ENCODE measurements around the gene ZNF337.
"Not testable (repeated sequence)": the region's sequence is repeated elsewhere in the genome, so short reads cannot be mapped to it uniquely, and the experiment has no call there.

Gene ZNF337

GRCh38 chr20:25692499-25692898, 4.2 kb downstream of the ZNF337 start:
- no peak for DNase-seq

DNA sequence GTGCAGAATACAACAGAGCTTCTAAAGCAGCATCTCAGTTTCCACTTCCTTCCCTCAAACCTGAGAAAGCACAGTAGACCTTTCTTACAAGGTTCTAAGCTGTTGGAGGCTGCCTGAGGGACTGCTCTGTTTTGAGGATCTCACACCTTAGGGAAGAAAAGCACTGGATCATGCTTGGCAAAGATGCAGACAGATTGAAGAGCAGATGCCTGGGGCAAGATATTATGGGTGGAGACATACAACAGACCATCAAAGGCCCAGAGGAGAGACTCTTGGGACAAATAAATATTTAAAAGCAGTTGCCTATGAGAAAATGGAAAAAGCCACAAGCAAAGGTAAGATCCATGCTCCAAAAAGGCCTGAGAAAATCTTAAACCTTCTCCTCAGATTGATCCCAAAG, 6.2 kb downstream of the ZNF337 start:
- no peak for DNase-seq

DNA sequence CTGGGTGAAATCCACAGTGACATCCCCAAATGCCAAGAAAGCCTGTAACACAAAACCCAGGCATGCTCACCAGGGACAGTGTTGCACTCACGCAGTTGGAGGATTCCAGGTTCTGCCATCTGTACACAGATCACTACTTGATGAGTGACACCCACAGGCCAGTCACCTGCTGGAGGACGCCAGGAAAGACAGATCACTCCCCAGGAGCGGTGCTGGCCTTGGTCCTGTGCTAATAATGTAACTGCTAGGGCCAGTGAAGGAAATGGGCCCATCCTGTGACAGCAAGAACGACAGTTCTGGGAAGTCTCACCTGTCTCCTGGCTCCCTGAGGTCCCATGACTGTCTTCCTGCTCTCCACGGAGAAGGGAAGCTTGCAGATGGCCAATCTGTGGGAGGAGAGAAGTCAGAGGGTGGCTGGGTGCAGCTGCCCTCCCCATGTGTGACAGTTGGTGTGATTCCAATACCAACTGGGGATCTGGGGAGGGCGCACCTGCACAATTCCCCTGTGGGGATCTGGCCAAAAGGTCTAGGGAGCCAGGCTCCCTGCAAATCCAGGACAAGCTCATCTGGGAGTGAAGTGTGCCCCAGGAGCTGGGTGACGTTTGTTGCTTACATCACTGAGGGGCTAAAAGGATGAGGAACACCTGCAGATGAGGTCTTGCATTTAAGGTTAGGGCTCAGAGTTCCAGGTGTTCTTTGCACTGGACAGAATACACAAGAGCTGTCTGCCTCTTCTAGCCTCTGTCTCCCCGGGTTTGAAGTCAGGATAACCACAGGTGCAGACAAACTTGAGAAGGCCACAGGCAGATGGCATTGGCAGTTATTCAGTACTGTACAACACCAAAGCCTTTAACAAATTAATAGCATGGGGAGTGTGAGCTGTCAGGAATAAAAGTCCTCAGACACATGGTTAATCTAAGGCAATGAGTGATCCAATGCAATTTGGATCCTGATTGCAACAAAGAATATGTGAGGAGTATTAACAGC, 10.3 kb downstream of the ZNF337 start:
- DNase-seq, result no peak

DNA sequence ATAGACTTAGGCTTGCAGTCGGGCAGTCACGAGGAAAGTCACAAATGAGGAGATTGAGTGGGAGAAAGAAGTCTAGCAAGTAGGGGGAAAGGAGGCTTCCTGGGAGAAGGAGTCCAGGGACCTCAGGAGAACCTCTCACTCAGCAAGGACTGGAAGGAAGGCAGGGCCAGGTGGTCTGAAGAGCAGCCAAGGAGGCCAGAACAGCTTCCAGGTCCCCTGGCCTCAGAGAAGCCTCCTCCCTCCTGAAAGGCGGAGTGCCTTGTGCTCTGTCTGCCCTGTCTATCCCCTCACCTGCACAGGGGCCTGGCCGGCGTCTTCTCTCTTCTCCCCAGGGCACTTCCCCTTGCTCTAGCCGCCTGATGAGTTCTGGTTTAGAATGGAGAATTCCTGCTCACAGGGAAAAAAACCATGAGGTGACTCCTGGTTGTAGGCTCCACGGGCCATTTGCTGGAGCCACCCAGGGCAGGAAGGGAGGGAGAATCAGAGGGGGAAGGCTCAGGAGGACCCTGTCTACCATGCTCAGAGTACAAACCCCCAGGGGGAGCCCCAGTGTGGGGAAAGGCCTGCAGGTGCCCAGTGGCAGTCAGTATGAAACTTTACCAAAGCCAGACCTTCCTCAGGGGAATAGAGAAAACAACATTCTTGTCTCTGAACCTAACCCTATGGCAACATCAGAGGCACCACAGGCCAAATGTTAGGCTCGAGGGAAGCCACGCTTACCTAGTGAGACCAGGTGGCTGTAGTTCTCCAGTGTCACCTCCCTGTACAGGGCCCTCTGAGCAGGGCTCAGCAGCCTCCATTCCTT, 11.2 kb downstream of the ZNF337 start:
- no peak for DNase-seq

- not testable (repeated sequence) for DNase-seq
Observed at GRCh38 chr20:25683826-25684225, 12.8 kb downstream of the ZNF337 start.

DNA sequence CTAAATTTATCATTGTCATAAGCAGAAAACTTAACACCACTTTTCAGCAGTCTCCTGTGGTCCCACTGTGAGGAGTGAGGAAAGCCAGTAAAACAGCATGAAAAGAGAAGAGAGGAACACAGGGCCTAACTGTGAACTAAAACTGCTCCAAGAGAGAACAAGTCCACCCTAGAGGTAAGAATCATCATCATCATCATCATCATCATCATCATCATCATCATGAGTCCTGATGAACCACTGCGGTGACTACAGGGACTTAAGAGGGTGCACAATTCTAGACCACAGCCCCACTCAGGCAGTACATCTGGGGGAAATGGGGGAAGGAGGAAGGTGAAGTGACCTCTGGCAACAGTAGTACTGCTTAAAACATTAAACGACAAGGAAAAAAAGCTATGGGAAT, 13.6 kb downstream of the ZNF337 start:
- no peak for DNase-seq

DNA sequence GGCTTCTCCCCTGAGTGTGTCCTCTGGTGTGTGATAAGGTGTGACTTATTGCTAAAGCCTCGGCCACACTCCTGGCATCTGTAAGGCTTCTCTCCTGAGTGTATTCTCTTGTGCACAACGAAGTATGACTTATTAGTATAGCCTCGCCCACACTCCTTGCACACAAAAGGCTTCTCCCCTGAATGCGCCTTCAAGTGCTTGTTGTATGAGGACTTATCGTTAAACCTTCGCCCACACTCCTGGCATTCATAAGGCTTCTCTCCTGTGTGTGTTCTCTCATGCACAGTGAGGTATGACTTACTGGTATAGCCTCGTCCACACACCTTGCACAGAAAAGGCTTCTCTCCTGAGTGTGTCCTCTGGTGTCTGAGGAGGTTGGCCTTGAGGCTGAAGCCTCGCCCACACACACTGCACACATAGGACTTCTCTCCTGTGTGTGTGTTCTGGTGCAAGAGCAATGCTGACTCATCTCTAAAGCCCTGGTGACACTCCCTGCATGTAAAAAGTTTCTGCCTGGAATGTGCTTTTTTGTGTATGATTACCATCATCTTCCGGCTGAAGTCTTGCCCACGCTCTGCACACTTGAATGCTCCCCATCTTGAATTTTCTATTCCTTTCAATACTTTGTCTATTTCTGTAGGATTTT, 20.4 kb downstream of the ZNF337 start:
- DNase-seq, result no peak

- DNase-seq, result no peak
Observed at GRCh38 chr20:25675161-25675560, 21.5 kb downstream of the ZNF337 start.

DNA sequence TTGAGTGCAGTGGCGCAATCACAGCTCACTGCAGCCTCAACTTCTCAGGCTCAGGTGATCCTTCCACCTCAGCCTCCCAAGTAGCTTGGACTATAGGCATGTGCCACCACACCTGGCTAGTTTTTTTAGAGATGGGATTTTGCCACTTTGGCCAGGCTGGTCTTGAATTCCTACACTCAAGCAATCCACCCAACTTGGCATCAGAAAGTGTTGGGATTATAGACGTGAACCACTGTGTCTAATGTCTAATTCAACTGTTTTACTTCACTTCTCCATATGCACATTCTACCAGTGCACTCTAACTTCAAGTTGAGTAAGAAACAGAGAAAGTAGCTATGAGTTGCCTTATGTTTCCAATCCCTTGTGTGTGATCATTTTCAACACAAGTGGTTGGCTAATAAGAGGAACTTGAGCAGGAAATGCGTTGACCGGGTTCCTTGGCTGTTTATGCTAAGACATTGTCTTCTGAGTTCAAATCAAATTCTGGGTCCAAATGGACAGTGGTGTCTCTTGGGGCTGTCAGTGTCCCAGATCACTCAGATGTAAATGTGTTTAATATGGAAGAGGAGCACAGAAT, 23.9 kb downstream of the ZNF337 start:
- no peak for DNase-seq

- no peak for DNase-seq
Observed at GRCh38 chr20:25669826-25670422, 26.7 kb downstream of the ZNF337 start.

DNA sequence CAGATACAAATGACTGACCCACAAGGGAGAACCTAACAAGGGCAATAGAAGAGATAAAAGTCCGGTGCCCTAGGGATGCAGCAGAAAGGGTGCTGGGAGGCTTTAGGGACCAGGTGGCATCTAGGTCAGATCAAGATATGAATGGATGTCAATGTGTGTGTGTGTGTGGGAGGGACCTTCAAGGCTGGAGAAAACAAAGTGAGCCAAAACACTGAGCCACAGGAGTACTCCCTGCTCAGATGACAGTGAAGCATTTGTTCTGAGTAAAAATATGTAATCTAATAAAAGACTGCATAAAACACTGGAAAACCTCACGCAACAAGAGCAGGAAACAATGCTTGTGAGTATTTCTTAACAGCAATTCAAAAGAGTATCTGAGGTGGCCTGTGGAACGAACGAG, 28.2 kb downstream of the ZNF337 start:
- no peak for DNase-seq

DNA sequence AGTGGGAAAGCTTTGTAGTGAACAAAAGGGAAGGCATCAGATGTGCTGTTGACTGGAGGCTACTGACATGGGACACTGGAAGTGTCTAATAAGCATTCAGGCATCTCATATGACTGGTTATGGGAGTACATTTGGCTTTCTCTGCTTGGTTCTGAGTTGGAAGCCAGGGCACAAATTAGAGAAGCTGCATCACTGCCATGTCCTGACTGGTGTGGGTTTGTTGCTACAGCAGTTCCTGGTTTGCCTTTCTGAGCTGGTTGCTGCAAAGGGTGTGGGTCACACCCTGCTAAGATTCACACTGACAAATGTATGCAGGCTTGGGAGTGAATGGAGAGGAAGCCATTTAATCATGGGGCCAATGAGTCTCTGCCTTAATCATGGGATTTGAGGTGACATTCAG, 36.7 kb downstream of the ZNF337 start:
- no peak for DNase-seq

GRCh38 chr20:25654487-25654886, 42.2 kb downstream of the ZNF337 start:
- no peak for DNase-seq

GRCh38 chr20:25652866-25653265, 43.8 kb downstream of the ZNF337 start:
- not testable (repeated sequence) for DNase-seq

GRCh38 chr20:25644814-25645213, 51.8 kb downstream of the ZNF337 start:
- DNase-seq, result no peak

- DNase-seq, result no peak
Observed at GRCh38 chr20:25643716-25644115, 52.9 kb downstream of the ZNF337 start.

DNA sequence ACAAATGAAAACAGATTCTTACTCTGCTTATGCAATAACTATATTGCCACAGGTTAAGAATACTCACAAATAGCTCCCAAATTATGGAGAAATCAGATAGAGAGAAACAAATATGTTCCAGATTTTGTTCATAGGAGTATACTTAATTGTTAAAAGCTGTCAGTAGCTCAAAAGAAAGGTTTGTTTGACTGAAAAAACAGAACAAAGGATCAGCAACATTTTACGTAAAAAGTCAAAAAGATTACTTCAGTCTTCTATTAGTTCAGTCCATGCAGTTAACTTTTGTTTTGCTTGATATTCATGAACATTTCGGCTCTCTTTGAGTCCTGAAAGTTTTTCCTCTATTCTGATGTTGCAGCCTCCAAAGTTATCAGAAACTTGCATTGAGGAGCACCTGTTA, 59.4 kb downstream of the ZNF337 start:
- no peak for DNase-seq

DNA sequence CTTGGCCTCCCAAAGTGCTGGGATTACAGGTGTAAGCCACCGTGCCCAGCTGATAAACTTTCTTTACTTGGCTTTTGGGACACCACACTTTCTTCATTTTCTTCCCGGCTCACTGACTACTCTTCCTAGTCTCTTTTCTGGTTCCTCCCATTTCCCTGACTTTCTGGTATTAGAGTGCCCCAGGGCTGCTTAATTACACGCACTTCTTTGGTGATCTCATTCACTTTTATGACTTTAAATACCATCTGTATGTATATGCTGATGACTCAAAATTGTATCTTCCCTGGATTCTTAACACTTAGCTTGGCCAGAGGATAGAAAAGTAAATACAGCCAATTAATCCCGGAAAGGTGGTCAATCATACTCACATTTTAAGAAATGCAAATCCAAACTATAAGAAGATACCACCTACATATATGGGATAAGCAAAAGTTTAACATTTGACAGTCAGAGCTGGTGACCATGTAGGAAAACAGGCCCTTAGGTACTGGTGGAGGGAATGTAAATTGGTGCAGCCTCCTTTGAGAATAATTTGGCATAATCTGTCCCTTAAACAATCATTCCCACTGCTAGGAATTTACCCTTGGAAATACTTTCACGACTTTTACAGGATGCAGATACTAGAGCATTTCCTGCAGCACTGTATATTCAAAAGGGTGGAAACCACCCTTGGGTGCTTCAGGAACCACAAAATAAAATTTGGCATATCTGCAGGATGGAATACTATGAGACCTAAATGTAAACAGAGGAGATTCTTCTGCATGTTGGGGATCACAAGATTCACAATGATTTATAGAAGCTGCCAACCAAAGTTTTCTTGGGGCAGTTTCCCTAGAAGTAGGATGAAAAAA, 63.5 kb downstream of the ZNF337 start:
- DNase-seq, result no peak

GRCh38 chr20:25630615-25631014, 66.0 kb downstream of the ZNF337 start:
- DNase-seq, result not testable (repeated sequence)

- no peak for DNase-seq
Observed at GRCh38 chr20:25629816-25630499, 66.7 kb downstream of the ZNF337 start.

- no peak for DNase-seq
Observed at GRCh38 chr20:25626779-25627178, 69.9 kb downstream of the ZNF337 start.
